Left ventricle myocardium inferior (tissue), 1 donor: Measurements from ENCODE around the gene C19orf25. TPM values are rescaled to one million over a fixed set of nuclear protein-coding genes. Genes with fewer than 3 reads are reported as not detected.

Experiments used
- DNase-seq: peaks from one replicate; pipeline ENCODE4 v3.0.0-alpha.2; 2020
- H3K27ac ChIP-seq: fragments of 200-600 bp; replicated peaks from 2 replicates; pipeline ENCODE4 v1.8.0; 2021
- H3K27me3 ChIP-seq: fragments of 200-600 bp; 2 replicates; pipeline ENCODE4 v1.8.0; 2021; ENCODE audit warnings: low read depth
- H3K36me3 ChIP-seq: fragments of 200-600 bp; 2 replicates; pipeline ENCODE4 v1.8.0; 2021
- H3K4me1 ChIP-seq: fragments of 200-600 bp; 2 replicates; pipeline ENCODE4 v1.8.0; 2021
- H3K4me3 ChIP-seq: fragments of 200-600 bp; 2 replicates; pipeline ENCODE4 v1.8.0; 2021; ENCODE audit warnings: mild to moderate bottlenecking, moderate library complexity
- H3K9me3 ChIP-seq: fragments of 200-600 bp; replicated peaks from 2 replicates; pipeline ENCODE4 v1.8.0; 2021
- intact Hi-C: fragments of 100-400 bp; cut with micrococcal nuclease; formaldehyde crosslinking; loops from one replicate; pipeline ENCODE4 v1.11.0; 2022
- total RNA-seq: library from RNA; stranded (reverse); fragmentation: NEBNext Ultra II Directional; extraction: Animal tissue kit (Norgen Biotek cat#: 25700); gene quantifications from one replicate; pipeline ENCODE4 v1.2.1, GENCODE V29; 2021
- TF ChIP-seq, protein P1 (sequence below): fragments of 200-600 bp; IDR thresholded peaks from 2 replicates; pipeline ENCODE4 v1.8.0; 2021; ENCODE audit warnings: antibody characterized with exemption, mild to moderate bottlenecking, borderline replicate concordance
- donor health status: DM: no; HTN: yes; CAD: no; lungs with severe emphysema.

The C19orf25 gene
- total RNA-seq, 1 donor from 2014 or later: 16.1 TPM

DNA sequence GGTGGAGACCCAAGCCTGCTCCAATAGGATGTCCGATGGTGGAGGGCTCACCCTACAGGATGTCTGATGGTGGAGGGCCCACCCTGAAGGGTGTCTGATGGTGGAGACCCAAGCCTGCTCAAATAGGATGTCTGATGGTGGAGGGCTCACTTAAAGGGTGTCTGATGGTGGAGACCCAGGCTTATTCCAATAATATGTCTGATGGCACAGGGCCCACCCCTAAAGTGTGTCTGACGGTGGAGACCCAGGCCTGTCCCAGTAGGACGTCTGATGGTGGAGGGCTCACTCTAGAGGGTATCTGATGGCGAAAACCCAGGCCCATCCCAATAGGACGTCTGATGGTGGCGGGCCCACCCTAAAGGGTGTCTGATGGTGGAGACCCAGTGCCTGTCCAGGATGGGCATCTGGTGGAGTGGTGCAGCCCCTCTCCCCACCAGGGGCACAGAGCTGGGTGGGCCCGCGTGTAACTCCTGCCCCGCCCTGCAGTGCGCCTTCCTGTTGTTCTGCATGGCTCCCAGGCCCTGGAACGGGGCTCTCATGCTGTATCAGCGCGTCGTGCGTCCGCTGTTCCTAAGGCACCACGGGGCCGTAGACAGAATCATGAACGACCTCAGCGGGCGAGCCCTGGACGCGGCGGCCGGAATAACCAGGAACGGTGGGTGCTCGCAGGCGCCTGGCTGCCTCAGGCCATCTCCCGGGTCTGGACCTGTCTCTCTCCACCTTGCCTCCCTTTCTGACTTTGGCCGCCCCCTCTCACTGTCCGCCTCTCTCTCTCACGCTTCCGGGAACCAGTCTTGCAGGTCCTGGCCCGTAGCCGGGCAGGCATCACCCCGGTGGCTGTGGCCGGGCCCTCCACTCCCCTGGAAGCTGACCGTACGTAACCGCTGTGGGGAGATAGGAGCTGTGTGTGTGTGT is 17.0 kb upstream of the C19orf25 start:
- TF ChIP-seq, protein P1, sequence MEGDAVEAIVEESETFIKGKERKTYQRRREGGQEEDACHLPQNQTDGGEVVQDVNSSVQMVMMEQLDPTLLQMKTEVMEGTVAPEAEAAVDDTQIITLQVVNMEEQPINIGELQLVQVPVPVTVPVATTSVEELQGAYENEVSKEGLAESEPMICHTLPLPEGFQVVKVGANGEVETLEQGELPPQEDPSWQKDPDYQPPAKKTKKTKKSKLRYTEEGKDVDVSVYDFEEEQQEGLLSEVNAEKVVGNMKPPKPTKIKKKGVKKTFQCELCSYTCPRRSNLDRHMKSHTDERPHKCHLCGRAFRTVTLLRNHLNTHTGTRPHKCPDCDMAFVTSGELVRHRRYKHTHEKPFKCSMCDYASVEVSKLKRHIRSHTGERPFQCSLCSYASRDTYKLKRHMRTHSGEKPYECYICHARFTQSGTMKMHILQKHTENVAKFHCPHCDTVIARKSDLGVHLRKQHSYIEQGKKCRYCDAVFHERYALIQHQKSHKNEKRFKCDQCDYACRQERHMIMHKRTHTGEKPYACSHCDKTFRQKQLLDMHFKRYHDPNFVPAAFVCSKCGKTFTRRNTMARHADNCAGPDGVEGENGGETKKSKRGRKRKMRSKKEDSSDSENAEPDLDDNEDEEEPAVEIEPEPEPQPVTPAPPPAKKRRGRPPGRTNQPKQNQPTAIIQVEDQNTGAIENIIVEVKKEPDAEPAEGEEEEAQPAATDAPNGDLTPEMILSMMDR: no peak
- Histone ChIP-seq H3K4me1 (peaks cover 8% of the 10 kb centered on the region), H3K36me3 (no peaks in the 10 kb centered on the region), H3K27ac (no peak overlapping the region), H3K4me3 (no peak overlapping the region), H3K27me3 (peaks cover 50% of the 10 kb centered on the region), H3K9me3 (no peaks in the 10 kb centered on the region)
- intact Hi-C loops: no loop called here
- no peak for DNase-seq

DNA sequence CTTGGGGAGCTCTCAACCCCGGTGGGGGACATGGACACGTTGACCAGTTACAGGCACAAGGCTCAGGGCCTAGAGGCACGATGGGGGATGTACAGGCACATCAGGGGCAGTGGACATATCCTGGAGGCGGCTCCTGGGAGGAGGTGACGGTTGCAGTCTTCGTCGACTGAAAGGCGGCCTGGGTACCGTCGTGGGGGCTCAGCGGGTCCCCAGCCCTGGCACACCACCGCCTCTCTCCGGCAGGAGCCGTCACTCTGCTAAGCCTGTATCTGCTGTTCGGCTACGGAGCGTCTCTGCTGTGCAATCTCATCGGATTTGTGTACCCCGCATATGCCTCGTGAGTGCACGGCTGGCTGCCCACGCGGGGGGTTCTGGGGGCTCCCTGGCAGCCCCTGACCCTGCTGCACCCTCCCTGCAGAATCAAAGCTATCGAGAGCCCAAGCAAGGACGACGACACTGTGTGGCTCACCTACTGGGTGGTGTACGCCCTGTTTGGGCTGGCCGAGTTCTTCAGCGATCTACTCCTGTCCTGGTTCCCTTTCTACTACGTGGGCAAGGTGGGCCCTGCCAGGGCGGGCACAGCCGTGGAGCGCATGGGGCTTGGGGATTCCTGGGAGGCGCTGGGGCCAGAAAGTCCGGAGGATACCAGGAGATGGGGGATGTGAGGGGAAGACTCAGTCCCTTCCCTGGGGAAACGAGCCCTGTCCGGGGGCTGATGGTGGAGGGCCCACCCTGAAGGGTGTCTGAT is 16.2 kb upstream of the C19orf25 start:
- intact Hi-C loops: no loop called here
- Histone ChIP-seq H3K9me3 (no peaks in the 10 kb centered on the region), H3K4me1 (peaks cover 11% of the 10 kb centered on the region), H3K36me3 (no peaks in the 10 kb centered on the region), H3K4me3 (no peak overlapping the region), H3K27me3 (peaks cover 49% of the 10 kb centered on the region), H3K27ac (no peak overlapping the region)
- DNase-seq: no peak
- TF ChIP-seq, protein P1: no peak

DNA sequence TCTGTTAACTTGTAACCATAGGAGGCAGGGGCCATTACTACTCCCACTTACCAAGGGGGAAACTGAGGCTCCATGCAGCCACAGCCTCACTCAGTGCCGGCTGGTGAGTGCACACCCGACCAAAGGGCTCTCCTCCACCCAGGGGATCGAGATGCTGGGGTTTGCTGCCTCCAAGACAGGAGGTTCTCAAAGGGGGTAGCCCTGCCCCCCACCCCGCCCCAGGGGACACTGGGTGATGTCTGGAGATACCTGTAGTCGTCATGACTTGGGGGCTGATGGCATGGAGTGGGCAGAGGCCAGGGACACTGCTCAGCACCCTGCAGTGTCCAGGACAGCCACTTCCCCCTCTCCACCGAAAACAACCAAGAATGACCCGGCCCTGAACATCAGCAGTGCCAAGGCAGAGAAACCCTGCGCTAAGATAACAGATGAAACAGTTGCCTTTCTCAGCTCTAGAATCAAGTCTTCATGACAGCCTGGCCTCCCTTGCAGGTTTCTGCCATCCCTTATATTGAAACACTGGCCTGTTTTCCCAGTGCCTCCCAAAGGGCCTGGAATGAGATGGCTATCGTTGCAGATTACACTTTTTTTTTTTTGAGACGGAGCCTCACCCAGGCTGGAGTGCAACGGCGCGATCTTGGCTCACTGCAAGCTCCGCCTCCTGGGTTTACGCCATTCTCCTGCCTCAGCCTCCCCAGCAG is 15.2 kb upstream of the C19orf25 start:
- no peaks in the 10 kb centered on the region for H3K36me3 ChIP-seq
- intact Hi-C loops: no loop called here
- peaks cover 44% of the 10 kb centered on the region for H3K27me3 ChIP-seq
- H3K4me1 ChIP-seq: peaks cover 20% of the 10 kb centered on the region
- TF ChIP-seq, protein P1: no peak
- no peaks in the 10 kb centered on the region for H3K9me3 ChIP-seq
- H3K27ac ChIP-seq: no peak overlapping the region
- H3K4me3 ChIP-seq: no peak overlapping the region
- DNase-seq: no peak

DNA sequence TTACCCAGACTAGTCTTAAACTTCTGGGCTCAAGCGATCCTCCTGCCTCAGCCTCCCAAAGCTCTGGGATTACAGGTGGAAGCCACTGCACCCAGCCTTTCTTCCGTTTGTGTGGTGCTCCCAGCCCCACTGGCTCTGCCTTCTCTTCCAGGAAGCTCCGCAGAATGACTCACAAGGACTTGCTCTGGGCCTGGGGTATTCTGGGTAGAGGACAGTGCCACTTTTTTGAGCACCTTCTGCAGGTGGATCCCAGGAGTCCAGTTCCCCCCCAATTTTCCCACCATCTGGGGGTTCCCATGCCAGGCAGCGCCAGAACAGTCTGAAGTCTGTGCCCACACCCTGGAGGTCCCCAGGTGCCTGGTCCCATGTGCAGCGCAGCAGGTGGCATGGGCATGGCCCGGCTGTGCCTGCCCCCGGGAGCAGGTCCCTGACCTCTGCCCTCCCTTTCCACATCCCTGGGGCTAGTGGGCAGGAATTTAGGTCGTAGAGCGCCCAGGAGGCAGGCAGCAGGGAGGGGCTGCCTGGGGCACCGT is 13.5 kb upstream of the C19orf25 start:
- intact Hi-C loops: no loop called here
- Histone ChIP-seq H3K4me1 (peaks cover 20% of the 10 kb centered on the region), H3K4me3 (no peak overlapping the region), H3K27me3 (peaks cover 37% of the 10 kb centered on the region), H3K27ac (no peak overlapping the region), H3K36me3 (no peaks in the 10 kb centered on the region), H3K9me3 (no peaks in the 10 kb centered on the region)
- TF ChIP-seq, protein P1: no peak
- no peak for DNase-seq

DNA sequence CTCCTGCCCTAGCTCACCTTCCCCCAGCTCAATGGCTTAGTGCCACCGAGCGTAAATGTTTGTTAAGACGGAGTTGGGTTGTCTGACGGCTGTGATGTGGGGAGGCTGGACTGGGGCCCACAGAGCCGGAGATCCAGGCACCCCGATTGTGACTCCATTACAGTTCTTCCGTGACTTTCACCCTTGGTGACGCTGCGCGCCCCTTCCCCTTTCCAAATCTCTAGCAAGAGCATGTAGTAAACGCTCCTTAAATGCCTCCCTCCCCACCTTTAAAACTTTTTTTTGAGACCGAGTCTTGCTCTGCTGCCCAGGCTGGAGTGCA is 12.8 kb upstream of the C19orf25 start:
- peaks cover 30% of the 10 kb centered on the region for H3K27me3 ChIP-seq
- H3K9me3 ChIP-seq: no peaks in the 10 kb centered on the region
- TF ChIP-seq, protein P1: no peak
- no peaks in the 10 kb centered on the region for H3K36me3 ChIP-seq
- no peak overlapping the region for H3K27ac ChIP-seq
- intact Hi-C loops: no loop called here
- no peak for DNase-seq
- H3K4me3 ChIP-seq: peak overlapping the region; percentile 71
- peaks cover 20% of the 10 kb centered on the region for H3K4me1 ChIP-seq
